IPS-15b (cell line): Measurements from ENCODE around the gene PTPRN2.
"Not testable (repeated sequence)": the region's sequence is repeated elsewhere in the genome, so short reads cannot be mapped to it uniquely, and the experiment has no call there.

Source experiments
- H3K27me3 ChIP-seq: one replicate; pipeline ENCODE4 v1.6.1; 2013; ENCODE audit warnings: low read length; ENCODE audit not compliant: control insufficient read depth, insufficient read depth
- H3K36me3 ChIP-seq: one replicate; pipeline ENCODE4 v1.6.1; 2013; ENCODE audit warnings: low read length; ENCODE audit not compliant: control insufficient read depth, insufficient read depth
- H3K4me1 ChIP-seq: one replicate; pipeline ENCODE4 v1.6.1; 2013; ENCODE audit warnings: mild to moderate bottlenecking, low read length; ENCODE audit not compliant: control insufficient read depth, insufficient read depth
- H3K4me3 ChIP-seq: one replicate; pipeline ENCODE4 v1.5.1; 2013; ENCODE audit warnings: low read depth, low read length
- H3K9ac ChIP-seq: one replicate; pipeline ENCODE4 v1.6.1; 2013; ENCODE audit warnings: low read depth, mild to moderate bottlenecking, low read length
- H3K9me3 ChIP-seq: one replicate; pipeline ENCODE4 v1.6.1; 2013; ENCODE audit warnings: mild to moderate bottlenecking, low read length; ENCODE audit not compliant: control insufficient read depth, insufficient read depth

The PTPRN2 gene

DNA sequence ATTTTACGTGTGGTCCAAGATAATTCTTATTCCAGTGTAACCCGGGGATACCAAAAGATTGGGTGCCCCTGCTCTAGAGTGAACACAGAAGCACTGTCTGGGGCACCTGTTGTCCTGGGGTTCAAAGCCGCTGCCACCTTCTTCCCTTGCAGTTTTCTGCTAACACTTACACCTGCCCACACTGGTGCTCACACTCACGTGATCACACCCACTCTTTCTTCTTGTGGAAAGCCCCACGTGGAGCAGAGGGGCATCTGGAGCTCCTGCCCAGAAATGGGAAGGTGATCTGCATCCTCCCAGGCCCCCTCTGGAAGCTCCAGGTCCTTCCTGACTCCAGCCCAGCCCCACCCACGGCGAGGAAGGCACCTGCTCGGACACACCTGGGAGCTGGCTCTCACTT, 42.9 kb downstream of the PTPRN2 start:
- no peaks in the 10 kb centered on the region for H3K9me3 ChIP-seq
- peaks cover 2% of the 10 kb centered on the region for H3K4me1 ChIP-seq
- no peak overlapping the region for H3K9ac ChIP-seq
- H3K36me3 ChIP-seq: peaks cover 2% of the 10 kb centered on the region
- no peak overlapping the region for H3K4me3 ChIP-seq
- no peaks in the 10 kb centered on the region for H3K27me3 ChIP-seq

DNA sequence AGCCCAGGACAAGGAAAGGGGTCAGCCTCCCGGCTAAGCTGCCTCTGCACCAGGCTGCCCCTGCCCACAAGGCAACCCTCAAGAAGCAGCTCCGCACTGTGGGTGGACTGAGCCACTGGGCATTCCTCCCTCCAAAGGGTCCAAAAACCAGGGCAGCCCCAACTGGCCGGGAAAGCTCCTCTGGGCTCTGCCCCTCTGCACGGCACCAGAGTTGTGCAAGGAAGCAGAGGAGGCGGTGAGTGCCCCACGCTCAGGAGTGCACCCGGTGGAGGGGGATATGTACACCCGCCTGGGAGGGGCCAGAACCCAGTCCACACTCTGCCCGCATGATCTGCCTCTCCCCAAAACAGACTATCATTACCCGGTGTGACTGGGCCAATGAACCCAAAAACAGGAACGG, 43.8 kb downstream of the PTPRN2 start:
- Histone ChIP-seq H3K9ac (no peak overlapping the region), H3K27me3 (no peaks in the 10 kb centered on the region), H3K4me3 (no peak overlapping the region), H3K4me1 (no peaks in the 10 kb centered on the region), H3K36me3 (peaks cover 2% of the 10 kb centered on the region), H3K9me3 (no peaks in the 10 kb centered on the region)

GRCh38 chr7:158542651-158543566, 44.7 kb downstream of the PTPRN2 start:
- Histone ChIP-seq H3K9me3 (no peaks in the 10 kb centered on the region), H3K36me3 (peaks cover 2% of the 10 kb centered on the region), H3K4me3 (no peak overlapping the region), H3K4me1 (no peaks in the 10 kb centered on the region), H3K27me3 (no peaks in the 10 kb centered on the region), H3K9ac (no peak overlapping the region)

- Histone ChIP-seq H3K9ac (no peak overlapping the region), H3K36me3 (peaks cover 2% of the 10 kb centered on the region), H3K9me3 (no peaks in the 10 kb centered on the region), H3K4me1 (no peaks in the 10 kb centered on the region), H3K27me3 (no peaks in the 10 kb centered on the region), H3K4me3 (no peak overlapping the region)
These were observed 46.1 kb downstream of the PTPRN2 start for GRCh38 chr7:158541346-158542010.

GRCh38 chr7:158539711-158540146, 47.9 kb downstream of the PTPRN2 start:
- Histone ChIP-seq H3K36me3 (peaks cover 2% of the 10 kb centered on the region), H3K4me1 (no peaks in the 10 kb centered on the region), H3K4me3 (no peak overlapping the region), H3K9me3 (no peaks in the 10 kb centered on the region), H3K27me3 (no peaks in the 10 kb centered on the region), H3K9ac (no peak overlapping the region)

DNA sequence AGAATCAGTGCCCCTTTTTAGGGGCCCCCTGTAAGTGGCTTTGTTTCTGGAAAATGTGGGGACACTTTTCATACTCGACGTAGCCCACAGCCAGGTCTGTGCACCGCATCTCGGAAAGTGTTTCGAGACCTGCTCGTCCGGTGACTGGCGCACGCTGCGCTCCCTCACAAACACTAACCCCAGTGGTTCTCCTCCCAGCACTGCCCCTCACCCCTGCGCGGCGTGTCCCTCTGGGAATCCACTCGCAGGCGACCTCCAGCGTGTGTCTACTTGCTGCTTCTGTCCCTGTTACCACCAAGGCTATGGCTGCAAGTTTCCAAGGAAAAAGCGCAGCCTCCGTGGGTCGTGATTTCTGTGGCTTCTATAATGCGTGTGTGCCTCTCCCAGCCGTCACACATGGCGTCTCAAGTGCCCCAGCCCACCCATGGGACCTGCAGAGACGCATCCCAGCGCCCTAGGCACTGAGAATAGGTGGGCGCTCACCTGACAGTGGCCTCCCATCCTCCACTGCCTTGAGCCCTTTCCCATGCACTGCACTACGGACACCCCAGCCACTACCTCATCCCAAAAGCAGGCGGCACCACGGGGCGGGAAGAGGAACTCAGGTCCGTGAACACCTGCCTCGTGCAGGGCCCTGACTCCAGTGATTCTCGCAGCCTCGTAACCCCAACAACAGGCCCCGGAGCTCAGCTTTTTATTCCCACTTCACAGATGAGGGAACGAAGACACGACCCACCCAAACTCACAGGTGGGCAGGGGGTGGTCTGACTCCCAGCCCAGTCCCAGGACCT, 49.3 kb downstream of the PTPRN2 start:
- Histone ChIP-seq H3K27me3 (no peaks in the 10 kb centered on the region), H3K9ac (no peak overlapping the region), H3K9me3 (no peaks in the 10 kb centered on the region), H3K36me3 (peaks cover 2% of the 10 kb centered on the region), H3K4me1 (no peaks in the 10 kb centered on the region), H3K4me3 (no peak overlapping the region)

GRCh38 chr7:158537516-158537882, 50.1 kb downstream of the PTPRN2 start:
- Histone ChIP-seq H3K4me1 (no peaks in the 10 kb centered on the region), H3K36me3 (peaks cover 2% of the 10 kb centered on the region), H3K4me3 (no peak overlapping the region), H3K27me3 (no peaks in the 10 kb centered on the region), H3K9ac (no peak overlapping the region), H3K9me3 (no peaks in the 10 kb centered on the region)

- Histone ChIP-seq H3K27me3 (no peaks in the 10 kb centered on the region), H3K4me1 (no peaks in the 10 kb centered on the region), H3K9me3 (no peaks in the 10 kb centered on the region)
These were observed 50.6 kb downstream of the PTPRN2 start for GRCh38 chr7:158536871-158537515.

DNA sequence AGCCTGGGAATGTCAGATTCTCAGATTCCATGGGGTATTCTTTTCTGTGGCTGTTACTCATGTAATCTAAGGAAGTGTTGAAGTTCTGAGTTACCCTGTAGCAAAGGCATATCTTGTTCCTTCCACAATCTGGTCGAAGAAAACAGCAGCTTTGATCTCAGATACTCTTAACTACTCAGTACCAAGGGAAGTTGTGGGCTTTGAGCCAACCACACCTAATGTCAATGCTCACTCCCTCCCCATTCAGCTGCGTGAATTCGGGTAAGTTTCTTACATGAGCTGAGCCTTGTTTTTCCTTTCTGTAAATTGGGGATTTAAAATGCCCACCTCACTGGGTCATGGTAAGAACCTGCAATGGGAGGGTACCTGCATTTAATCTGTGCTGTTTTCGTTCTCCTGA, 52.5 kb downstream of the PTPRN2 start:
- Histone ChIP-seq H3K9me3 (no peaks in the 10 kb centered on the region), H3K36me3 (peaks cover 2% of the 10 kb centered on the region), H3K27me3 (no peaks in the 10 kb centered on the region), H3K9ac (no peak overlapping the region), H3K4me1 (no peaks in the 10 kb centered on the region), H3K4me3 (no peak overlapping the region)

More at GRCh38 chr7:158536871-158537515, 50.6 kb downstream of the PTPRN2 start:
- Histone ChIP-seq H3K36me3 (peaks cover 2% of the 10 kb centered on the region), H3K4me3 (no peak overlapping the region), H3K9ac (no peak overlapping the region)

GRCh38 chr7:158534598-158534997, 53.0 kb downstream of the PTPRN2 start:
- Histone ChIP-seq H3K36me3 (no peaks in the 10 kb centered on the region), H3K27me3 (no peaks in the 10 kb centered on the region), H3K4me3 (no peak overlapping the region), H3K9me3 (no peaks in the 10 kb centered on the region), H3K9ac (no peak overlapping the region), H3K4me1 (no peaks in the 10 kb centered on the region)

DNA sequence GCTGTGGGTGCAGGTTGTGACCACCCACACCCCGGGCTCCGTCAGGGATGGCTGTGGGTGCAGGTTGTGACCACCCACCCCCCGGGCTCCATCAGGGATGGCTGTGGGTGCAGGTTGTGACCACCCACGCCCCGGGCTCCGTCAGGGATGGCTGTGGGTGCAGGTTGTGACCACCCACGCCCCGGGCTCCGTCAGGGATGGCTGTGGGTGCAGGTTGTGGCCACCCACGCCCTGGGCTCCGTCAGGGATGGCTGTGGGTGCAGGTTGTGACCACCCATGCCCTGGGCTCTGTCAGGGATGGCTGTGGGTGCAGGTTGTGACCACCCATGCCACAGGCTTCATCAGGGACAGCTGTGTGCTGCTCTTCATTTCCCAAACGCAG, 53.5 kb downstream of the PTPRN2 start:
- H3K9ac ChIP-seq, H3K4me3 ChIP-seq, H3K36me3 ChIP-seq, H3K9me3 ChIP-seq, H3K4me1 ChIP-seq, H3K27me3 ChIP-seq: not testable (repeated sequence)
